Endodermal cell (in vitro differentiated cells): ENCODE measurements around the gene ZBTB47. TPM values are rescaled to one million over a fixed set of nuclear protein-coding genes. Genes with fewer than 3 reads are reported as not detected.
A peak's percentile ranks its signal among the peaks of the same experiment; 100 is the strongest.

Experiments used
- DNase-seq: peaks from one replicate; pipeline ENCODE4 v3.0.0-alpha.2; 2017
- H3K27ac ChIP-seq: 2 replicates; pipeline ENCODE4 v1.5.1; 2013; ENCODE audit warnings: mild to moderate bottlenecking, low read depth, low read length, moderate library complexity
- H3K27me3 ChIP-seq: 2 replicates; pipeline ENCODE4 v1.6.1; 2013; ENCODE audit warnings: mild to moderate bottlenecking, low read length, moderate library complexity; ENCODE audit not compliant: insufficient read depth, control insufficient read depth, poor library complexity, severe bottlenecking
- H3K36me3 ChIP-seq: 2 replicates; pipeline ENCODE4 v1.7.0; 2013; ENCODE audit warnings: mild to moderate bottlenecking, low read length, moderate library complexity; ENCODE audit not compliant: control insufficient read depth, insufficient read depth
- H3K4me1 ChIP-seq: one replicate; pipeline ENCODE4 v1.7.0; 2013; ENCODE audit warnings: low read length; ENCODE audit not compliant: control insufficient read depth, insufficient read depth
- H3K4me3 ChIP-seq: 2 replicates; pipeline ENCODE4 v1.5.1; 2013; ENCODE audit warnings: mild to moderate bottlenecking, low read length, moderate library complexity
- H3K9ac ChIP-seq: 2 replicates; pipeline ENCODE4 v1.6.1; 2013; ENCODE audit warnings: mild to moderate bottlenecking, low read length, moderate library complexity; ENCODE audit not compliant: poor library complexity, severe bottlenecking; ENCODE audit errors: extremely low read depth
- H3K9me3 ChIP-seq: 2 replicates; pipeline ENCODE4 v1.6.1; 2013; ENCODE audit warnings: mild to moderate bottlenecking, low read length, moderate library complexity; ENCODE audit not compliant: control insufficient read depth
- H3K27ac Mint-ChIP-seq: 2 replicates; pipeline ENCODE4 v1.8.0; 2020; ENCODE audit warnings: mixed read lengths
- H3K27me3 Mint-ChIP-seq: 2 replicates; pipeline ENCODE4 v1.8.0; 2021; ENCODE audit warnings: mild to moderate bottlenecking, mixed read lengths; ENCODE audit not compliant: insufficient read depth
- H3K36me3 Mint-ChIP-seq: 2 replicates; pipeline ENCODE4 v1.8.0; 2020; ENCODE audit warnings: low read depth, mixed read lengths
- H3K4me1 Mint-ChIP-seq: 2 replicates; pipeline ENCODE4 v1.8.0; 2020; ENCODE audit warnings: mixed read lengths
- H3K4me3 Mint-ChIP-seq: 2 replicates; pipeline ENCODE4 v1.8.0; 2020; ENCODE audit warnings: mild to moderate bottlenecking, moderate library complexity, mixed read lengths
- H3K9me3 Mint-ChIP-seq: 2 replicates; pipeline ENCODE4 v1.8.0; 2020; ENCODE audit warnings: mild to moderate bottlenecking, mixed read lengths
- WGBS, 2 experiments: methylation state at CpG; one replicate each; pipeline versions ENCODE4 v1.1.5 to v1.1.7; 2013; ENCODE audit warnings: missing lambda C conversion rate in 2 of 2, mixed read lengths in 1 of 2; ENCODE audit not compliant: insufficient coverage in 1 of 2, insufficient read length in 1 of 2; 5-methylcytosine and 5-hydroxymethylcytosine counted together
- total RNA-seq, 2 donors: library from RNA; stranded (reverse); fragmentation: NEBNext Ultra II Directional in 1 of 2; extraction: Animal tissue kit (Norgen Biotek cat#: 25700) in 1 of 2; gene quantifications; 2 replicates in 1 of 2; 3 replicates in 1 of 2; pipeline ENCODE4 v1.2.1, GENCODE V29; 2021
- TF ChIP-seq, protein P1 (sequence below): fragments of 200-600 bp; sonication (generic); conservative IDR thresholded peaks from 2 replicates; pipeline ENCODE4 v1.5.0; 2021; ENCODE audit warnings: antibody characterized with exemption, mild to moderate bottlenecking

Gene ZBTB47
- total RNA-seq, 2 donors from 2014 or later: 4.6 to 7.2 TPM

DNA sequence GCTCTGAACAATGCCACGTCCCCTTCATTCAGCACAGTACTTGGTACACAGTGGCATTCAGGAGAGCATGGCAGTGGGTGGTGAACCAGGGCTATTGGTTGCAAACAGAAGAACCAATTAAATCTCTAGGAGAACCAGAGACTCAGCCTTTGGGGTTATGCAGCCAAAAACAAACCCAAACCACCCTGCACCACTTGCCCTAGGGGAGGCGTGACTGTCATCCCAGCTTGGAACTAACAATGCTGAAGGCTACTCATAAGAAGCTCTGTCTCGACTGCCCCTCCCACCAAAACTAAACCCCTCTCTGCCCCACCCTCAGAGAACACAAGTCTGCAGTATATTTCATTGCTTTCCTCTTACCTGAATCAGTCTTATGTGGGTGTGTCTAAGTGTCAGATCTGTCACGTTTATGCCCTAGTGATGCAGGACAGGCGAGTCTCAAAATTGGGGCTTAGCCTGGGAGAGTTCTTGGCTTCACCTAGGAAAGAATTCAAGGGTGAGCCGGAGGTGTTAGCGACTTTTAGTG is 16.6 kb downstream of the ZBTB47 start:
- DNase-seq: peak; percentile 25
- TF ChIP-seq, protein P1, sequence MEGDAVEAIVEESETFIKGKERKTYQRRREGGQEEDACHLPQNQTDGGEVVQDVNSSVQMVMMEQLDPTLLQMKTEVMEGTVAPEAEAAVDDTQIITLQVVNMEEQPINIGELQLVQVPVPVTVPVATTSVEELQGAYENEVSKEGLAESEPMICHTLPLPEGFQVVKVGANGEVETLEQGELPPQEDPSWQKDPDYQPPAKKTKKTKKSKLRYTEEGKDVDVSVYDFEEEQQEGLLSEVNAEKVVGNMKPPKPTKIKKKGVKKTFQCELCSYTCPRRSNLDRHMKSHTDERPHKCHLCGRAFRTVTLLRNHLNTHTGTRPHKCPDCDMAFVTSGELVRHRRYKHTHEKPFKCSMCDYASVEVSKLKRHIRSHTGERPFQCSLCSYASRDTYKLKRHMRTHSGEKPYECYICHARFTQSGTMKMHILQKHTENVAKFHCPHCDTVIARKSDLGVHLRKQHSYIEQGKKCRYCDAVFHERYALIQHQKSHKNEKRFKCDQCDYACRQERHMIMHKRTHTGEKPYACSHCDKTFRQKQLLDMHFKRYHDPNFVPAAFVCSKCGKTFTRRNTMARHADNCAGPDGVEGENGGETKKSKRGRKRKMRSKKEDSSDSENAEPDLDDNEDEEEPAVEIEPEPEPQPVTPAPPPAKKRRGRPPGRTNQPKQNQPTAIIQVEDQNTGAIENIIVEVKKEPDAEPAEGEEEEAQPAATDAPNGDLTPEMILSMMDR: no peak
- Mint-ChIP-seq H3K27me3 (peaks cover 3% of the 10 kb centered on the region), H3K9me3 (no peaks in the 10 kb centered on the region), H3K4me1 (peaks cover 2% of the 10 kb centered on the region), H3K27ac (no peak overlapping the region), H3K4me3 (no peak overlapping the region), H3K36me3 (no peaks in the 10 kb centered on the region)
- no peaks in the 10 kb centered on the region for H3K36me3 ChIP-seq
- H3K4me1 ChIP-seq: no peaks in the 10 kb centered on the region
- no peak overlapping the region for H3K27ac ChIP-seq
- WGBS, 2 experiments: 89 to 100% methylated on average over 1 to 7 of the region's 7 CpGs
- H3K27me3 ChIP-seq: peaks cover 6% of the 10 kb centered on the region
- no peaks in the 10 kb centered on the region for H3K9me3 ChIP-seq
- H3K9ac ChIP-seq: no peak overlapping the region
- H3K4me3 ChIP-seq: no peak overlapping the region

DNA sequence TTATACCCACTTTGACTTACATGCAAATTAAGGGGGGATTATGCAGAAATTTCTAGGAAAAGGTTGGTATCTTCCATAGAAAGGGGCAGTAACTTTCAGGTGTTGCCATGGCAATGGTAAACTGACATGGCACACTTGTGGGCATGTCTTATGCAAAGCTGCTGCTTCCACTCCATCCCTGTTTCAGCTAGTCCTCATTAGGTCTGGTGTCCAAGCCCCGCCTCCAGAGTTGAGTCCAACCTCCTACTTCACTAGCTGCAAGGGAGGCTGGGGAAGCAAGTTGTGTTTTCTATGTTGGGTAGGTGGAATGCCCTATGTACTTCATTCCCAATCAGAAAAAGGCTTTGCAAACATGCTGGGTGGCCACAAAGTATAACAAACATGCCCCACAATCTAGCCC is 17.2 kb downstream of the ZBTB47 start:
- no peak overlapping the region for H3K27ac ChIP-seq
- no peaks in the 10 kb centered on the region for H3K9me3 ChIP-seq
- TF ChIP-seq, protein P1: no peak

GRCh38 chr3:42672515-42672914 is 19.0 kb downstream of the ZBTB47 start:
- no peaks in the 10 kb centered on the region for H3K4me1 Mint-ChIP-seq
- Histone ChIP-seq H3K9ac (no peak overlapping the region), H3K4me1 (no peaks in the 10 kb centered on the region), H3K36me3 (no peaks in the 10 kb centered on the region), H3K9me3 (peaks cover 8% of the 10 kb centered on the region), H3K27ac (no peak overlapping the region), H3K27me3 (peaks cover 6% of the 10 kb centered on the region), H3K4me3 (no peak overlapping the region)
- H3K4me3 Mint-ChIP-seq: no peak overlapping the region
- TF ChIP-seq, protein P1: no peak
- H3K27me3 Mint-ChIP-seq: no peaks in the 10 kb centered on the region
- H3K9me3 Mint-ChIP-seq: peaks cover 12% of the 10 kb centered on the region
- H3K36me3 Mint-ChIP-seq: no peaks in the 10 kb centered on the region
- 75 to 92% methylated on average over 1 of the region's 1 CpG for WGBS, 2 experiments
- no peak for DNase-seq
- H3K27ac Mint-ChIP-seq: no peak overlapping the region

More for the DNA sequence above, 17.2 kb downstream of the ZBTB47 start:
- Histone ChIP-seq H3K4me1 (no peaks in the 10 kb centered on the region), H3K36me3 (no peaks in the 10 kb centered on the region), H3K4me3 (no peak overlapping the region), H3K9ac (no peak overlapping the region), H3K27me3 (peaks cover 6% of the 10 kb centered on the region)
- Mint-ChIP-seq H3K36me3 (no peaks in the 10 kb centered on the region), H3K4me1 (peaks cover 2% of the 10 kb centered on the region), H3K27ac (no peak overlapping the region), H3K4me3 (no peak overlapping the region), H3K27me3 (peaks cover 3% of the 10 kb centered on the region), H3K9me3 (peaks cover under 1% of the 10 kb centered on the region)
- 89% methylated on average over 1 of the region's 1 CpG; no CpG with 5 or more reads in 1 of the 2 experiments for WGBS, 2 experiments
- peak; percentile 42 for DNase-seq
